Uterus (tissue), 4 donors: ENCODE results near the gene GSTM4. TPM values are rescaled to one million over a fixed set of nuclear protein-coding genes. Genes with fewer than 3 reads are reported as not detected.
A peak's percentile ranks its signal among the peaks of the same experiment; 100 is the strongest.

ENCODE experiments used
- DNase-seq, 2 donors: peaks; one replicate each; pipeline ENCODE4 v3.0.0-alpha.2; 2019 to 2020
- H3K27ac ChIP-seq, 2 donors: fragments of 200-600 bp; sonication (generic); 1 replicate in 1 of 2; 2 replicates in 1 of 2; pipeline ENCODE4 v1.5.1; 2016 to 2018
- H3K27me3 ChIP-seq, 2 donors: fragments of 200-600 bp; sonication (generic); one replicate each; pipeline ENCODE4 v1.5.1; 2018 to 2019; ENCODE audit warnings: control low read depth in 1 of 2
- H3K36me3 ChIP-seq, 2 donors: fragments of 200-600 bp; sonication (generic); one replicate each; pipeline ENCODE4 v1.5.1; 2019; ENCODE audit warnings: control low read depth in 1 of 2
- H3K4me1 ChIP-seq, 2 donors: fragments of 200-600 bp; sonication (generic); one replicate each; pipeline ENCODE4 v1.5.1; 2018 to 2019; ENCODE audit warnings: control low read depth in 1 of 2
- H3K4me3 ChIP-seq, 2 donors: fragments of 200-600 bp; sonication (generic); 1 replicate in 1 of 2; 2 replicates in 1 of 2; pipeline ENCODE4 v1.5.1; 2018 to 2019; ENCODE audit warnings: mild to moderate bottlenecking in 1 of 2
- H3K9me3 ChIP-seq, 2 donors: fragments of 200-600 bp; sonication (generic); one replicate each; pipeline ENCODE4 v1.5.1; 2019; ENCODE audit warnings: control low read depth in 1 of 2
- CTCF ChIP-seq, 4 experiments: fragments of 200-600 bp in 2 of 4; fragments of 450-650 bp in 2 of 4; sonication (generic) in 2 of 4; IDR thresholded peaks; one replicate each; pipeline ENCODE4 v1.5.1; 2016 to 2019; ENCODE audit warnings: antibody characterized with exemption in 4 of 4, mild to moderate bottlenecking in 2 of 4, moderate library complexity in 1 of 4
- POLR2A ChIP-seq, 2 donors: fragments of 450-650 bp; IDR thresholded peaks; one replicate each; pipeline ENCODE4 v1.6.1; 2016; ENCODE audit warnings: antibody characterized with exemption in 2 of 2, mild to moderate bottlenecking in 1 of 2, moderate library complexity in 1 of 2
- intact Hi-C: fragments of 100-400 bp; cut with DNase I; formaldehyde crosslinking; loops from one replicate; pipeline ENCODE4 v1.15.1; 2023; ENCODE audit warnings: low total_unique reads
- total RNA-seq, 4 donors: library from RNA; depleted of rRNA in 3 of 4; stranded (reverse); fragments of >200 nt in 3 of 4; gene quantifications; one replicate each; pipeline versions ENCODE4 v1.1.0 to v1.2.4, GENCODE V29; 2014 to 2023
- donor health status: DM: yes; HTN: yes; CAD: no.

Gene GSTM4
- total RNA-seq, 4 donors from 2014 or later, result 7.6 to 43.5 (median 20.7) TPM

GRCh38 chr1:109642626-109643025, 13.3 kb upstream of the GSTM4 start:
- Histone ChIP-seq H3K9me3 (no peaks in the 10 kb centered on the region), H3K27ac (no peak overlapping the region), H3K4me1 (no peaks in the 10 kb centered on the region), H3K36me3 (no peaks in the 10 kb centered on the region), H3K27me3 (no peaks in the 10 kb centered on the region), H3K4me3 (no peak overlapping the region)
- intact Hi-C loops, result loop anchor here (5.0 kb wide), 1 partner anchor 130 kb away; no protein-coding TSS in a partner anchor
- no peak for TF ChIP-seq CTCF (IDR thresholded peaks at IDR 0.05)
- TF ChIP-seq POLR2A (IDR thresholded peaks at IDR 0.05), result no peak
- DNase-seq, result no peak

GRCh38 chr1:109643385-109644230, 12.3 kb upstream of the GSTM4 start:
- intact Hi-C loops, result loop anchor here (5.0 kb wide), 1 partner anchor 129 kb away; no protein-coding TSS in a partner anchor
- no peak overlapping the region for H3K4me3 ChIP-seq
- no peaks in the 10 kb centered on the region for H3K4me1 ChIP-seq

GRCh38 chr1:109644670-109645069, 11.2 kb upstream of the GSTM4 start:
- intact Hi-C loops, result loop anchor here (5.0 kb wide), 1 partner anchor 128 kb away; no protein-coding TSS in a partner anchor
- Histone ChIP-seq H3K4me3 (no peak overlapping the region), H3K27me3 (no peaks in the 10 kb centered on the region), H3K4me1 (no peaks in the 10 kb centered on the region), H3K27ac (no peak overlapping the region), H3K9me3 (no peaks in the 10 kb centered on the region), H3K36me3 (no peaks in the 10 kb centered on the region)
- TF ChIP-seq CTCF (IDR thresholded peaks at IDR 0.05) (no peak), POLR2A (IDR thresholded peaks at IDR 0.05) (no peak)
- no peak for DNase-seq

More at GRCh38 chr1:109643385-109644230, 12.3 kb upstream of the GSTM4 start:
- no peaks in the 10 kb centered on the region for H3K9me3 ChIP-seq
- peak overlapping the region in 1 of 2 donors; percentile 30 for H3K27ac ChIP-seq
- peak; percentile 75 to 80 for DNase-seq
- no peaks in the 10 kb centered on the region for H3K27me3 ChIP-seq
- TF ChIP-seq CTCF (IDR thresholded peaks at IDR 0.05), result peak; percentile 70 to 82 (median 74)
- no peak for TF ChIP-seq POLR2A (IDR thresholded peaks at IDR 0.05)
- H3K36me3 ChIP-seq, result no peaks in the 10 kb centered on the region

GRCh38 chr1:109649491-109649914, 6.4 kb upstream of the GSTM4 start:
- H3K4me3 ChIP-seq, result peak overlapping the region; percentile 21 to 23
- intact Hi-C loops, result no loop called here
- peak overlapping the region; percentile 58 to 81 for H3K27ac ChIP-seq
- no peaks in the 10 kb centered on the region for H3K27me3 ChIP-seq
- H3K4me1 ChIP-seq, result no peaks in the 10 kb centered on the region
- H3K9me3 ChIP-seq, result no peaks in the 10 kb centered on the region
- no peak for TF ChIP-seq POLR2A (IDR thresholded peaks at IDR 0.05)
- peak; percentile 53 to 69 (median 54) for TF ChIP-seq CTCF (IDR thresholded peaks at IDR 0.05)
- no peak for DNase-seq
- no peaks in the 10 kb centered on the region for H3K36me3 ChIP-seq

- DNase-seq, result no peak
- no peak for TF ChIP-seq CTCF (IDR thresholded peaks at IDR 0.05)
- TF ChIP-seq POLR2A (IDR thresholded peaks at IDR 0.05), result no peak
- no peaks in the 10 kb centered on the region for H3K9me3 ChIP-seq
- H3K36me3 ChIP-seq, result no peaks in the 10 kb centered on the region
- no peaks in the 10 kb centered on the region for H3K27me3 ChIP-seq
- intact Hi-C loops, result loop anchor here (10.0 kb wide), 1 partner anchor 334 kb away; the partner anchor contains the start of gene AHCYL1
- H3K4me3 ChIP-seq, result no peak overlapping the region
- no peak overlapping the region for H3K27ac ChIP-seq
- H3K4me1 ChIP-seq, result no peaks in the 10 kb centered on the region
These were observed 5.3 kb upstream of the GSTM4 start for GRCh38 chr1:109650609-109651008.
